AG09319 (cell line): ENCODE measurements around the gene VCAN.

Experiments used
- DNase-seq: peaks from one replicate; pipeline ENCODE4 v3.0.0-alpha.2; 2010; ENCODE audit warnings: low read depth; ENCODE audit errors: extremely low read depth
- CTCF ChIP-seq: IDR thresholded peaks from 2 replicates; pipeline ENCODE4 v1.5.1; 2011; ENCODE audit warnings: low read depth, mild to moderate bottlenecking, inconsistent platforms, low read length, moderate library complexity

Gene VCAN

DNA sequence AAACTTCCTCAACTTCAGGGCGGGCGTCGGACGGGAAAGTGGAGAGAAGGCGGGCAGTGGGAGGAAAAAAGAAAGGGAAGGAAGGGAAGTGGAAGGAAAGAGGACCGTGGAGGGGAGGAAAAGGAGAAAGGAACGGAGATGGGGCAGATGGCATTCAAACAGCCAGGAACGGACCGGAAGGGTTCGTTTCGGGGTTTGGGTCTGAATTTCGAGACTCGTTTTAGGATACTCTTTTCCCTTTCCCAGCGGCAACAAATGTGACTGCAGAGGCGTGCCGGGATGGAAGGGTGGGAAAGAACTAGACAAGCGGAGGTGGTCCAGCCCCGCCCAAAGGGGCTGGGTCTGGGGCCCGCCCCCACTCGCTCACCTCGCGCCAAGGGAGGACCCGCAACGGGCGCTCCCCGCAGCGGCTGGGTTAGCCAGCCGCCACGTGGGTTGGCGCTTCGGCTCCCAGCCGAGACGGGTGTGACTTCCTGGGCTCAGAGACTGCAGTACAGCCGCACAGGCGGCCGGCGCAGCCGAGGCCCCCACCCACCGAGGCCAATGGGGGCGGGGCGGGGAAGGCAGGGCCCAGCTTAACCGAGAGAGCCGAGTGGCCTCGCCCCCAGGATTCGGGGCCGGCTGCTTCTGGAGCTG lies 2.7 kb downstream of the VCAN start:
- DNase-seq, result peak; percentile 73
- TF ChIP-seq CTCF, result no peak

DNA sequence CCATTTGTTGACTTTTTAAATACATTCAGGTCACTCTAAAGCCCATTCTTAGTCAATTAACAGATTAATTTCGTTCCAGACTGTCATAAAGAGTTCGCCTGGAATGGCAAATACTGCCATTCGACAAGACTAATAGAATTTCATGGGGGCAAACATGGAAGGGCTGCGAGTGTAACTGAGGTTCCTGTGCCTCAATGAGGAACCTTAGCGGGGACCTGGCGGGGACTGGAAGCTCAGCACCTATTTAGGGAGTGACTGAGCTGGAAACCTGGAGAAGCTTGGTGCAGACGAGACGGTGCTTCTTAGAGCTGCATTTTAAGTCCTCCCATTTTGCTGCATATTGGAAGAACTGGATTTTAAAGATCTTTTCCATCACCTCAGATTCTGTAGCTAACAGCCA lies 3.4 kb downstream of the VCAN start:
- no peak for DNase-seq
- no peak for TF ChIP-seq CTCF

GRCh38 chr5:83475391-83475863 lies 3.9 kb downstream of the VCAN start:
- peak; percentile 72 for DNase-seq
- no peak for TF ChIP-seq CTCF

DNA sequence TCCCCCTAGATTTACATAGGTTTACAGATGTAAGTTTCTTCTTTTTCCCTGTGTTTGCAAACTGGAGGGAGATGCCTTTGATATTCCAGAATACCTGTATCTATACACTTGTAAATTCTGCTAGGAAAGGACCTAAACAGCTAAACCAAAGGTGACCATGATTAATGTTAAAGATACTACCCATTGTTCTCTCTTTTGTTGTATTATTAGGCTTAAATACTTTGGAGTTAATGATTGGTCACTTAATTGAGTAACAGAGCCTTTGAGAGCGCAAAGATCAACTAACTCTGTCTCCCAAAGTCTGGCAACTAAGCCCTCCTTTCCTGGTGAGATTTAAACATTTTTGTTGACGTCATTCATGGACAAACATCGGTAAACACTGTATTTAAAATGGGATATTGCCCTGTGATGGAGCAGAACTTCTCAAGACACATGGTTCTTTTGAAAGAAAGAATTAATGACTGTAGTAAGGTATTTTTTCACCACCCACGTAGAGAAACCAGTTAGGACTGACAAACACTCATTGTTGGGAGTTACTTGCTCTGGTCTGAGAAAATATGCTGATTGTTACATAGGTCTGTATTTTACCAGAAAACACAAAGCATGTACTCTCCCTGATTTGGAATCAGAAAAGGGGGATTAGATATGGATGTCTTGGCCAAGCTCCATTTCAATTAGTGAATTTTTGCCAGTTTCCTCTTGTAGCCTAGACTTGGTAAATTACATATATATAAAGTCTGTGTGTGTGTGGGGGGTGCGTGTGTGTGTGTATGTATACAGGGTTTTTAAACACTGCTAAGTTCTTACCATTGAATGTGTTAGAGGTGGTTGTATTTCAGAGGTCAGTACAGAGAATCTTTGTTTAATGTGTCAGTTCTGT lies 4.6 kb downstream of the VCAN start:
- DNase-seq, result no peak
- no peak for TF ChIP-seq CTCF

DNA sequence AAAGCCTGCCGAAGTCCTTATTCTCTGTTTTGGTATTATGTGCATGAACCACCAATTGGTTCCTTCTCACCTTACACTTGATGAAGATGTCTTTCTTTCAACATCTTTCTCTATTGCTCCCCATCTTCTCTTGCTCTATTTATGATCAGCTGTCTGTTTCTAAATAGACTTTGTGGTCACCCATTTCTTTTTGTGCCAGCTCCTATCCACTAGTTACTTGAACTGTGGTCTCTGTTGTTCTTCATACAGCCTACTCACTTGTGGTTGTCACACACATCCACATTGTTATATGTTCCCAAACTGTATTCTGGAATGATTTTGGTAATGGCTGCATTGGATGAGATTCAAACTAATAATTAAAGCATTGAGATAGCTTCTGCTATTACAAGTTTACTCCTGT lies 11.4 kb downstream of the VCAN start:
- no peak for DNase-seq
- TF ChIP-seq CTCF, result no peak

DNA sequence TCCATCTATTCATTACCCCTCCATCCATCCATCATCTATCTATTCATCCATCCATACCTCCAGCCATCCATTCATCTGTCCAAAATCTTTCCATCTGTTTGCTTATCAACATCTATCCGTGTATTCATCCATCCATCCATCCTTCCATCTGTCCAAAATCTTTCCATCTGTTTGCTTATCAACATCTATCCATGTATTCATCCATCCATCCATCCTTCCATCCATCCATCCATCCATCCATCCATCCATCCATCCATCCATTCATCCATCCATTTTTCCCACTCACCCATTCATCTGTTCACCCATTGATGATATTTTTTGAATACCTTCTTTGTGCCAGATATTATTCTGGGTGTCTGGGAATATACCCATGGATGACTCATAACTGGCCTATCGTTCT lies 12.8 kb downstream of the VCAN start:
- TF ChIP-seq CTCF, result no peak
- DNase-seq, result no peak

DNA sequence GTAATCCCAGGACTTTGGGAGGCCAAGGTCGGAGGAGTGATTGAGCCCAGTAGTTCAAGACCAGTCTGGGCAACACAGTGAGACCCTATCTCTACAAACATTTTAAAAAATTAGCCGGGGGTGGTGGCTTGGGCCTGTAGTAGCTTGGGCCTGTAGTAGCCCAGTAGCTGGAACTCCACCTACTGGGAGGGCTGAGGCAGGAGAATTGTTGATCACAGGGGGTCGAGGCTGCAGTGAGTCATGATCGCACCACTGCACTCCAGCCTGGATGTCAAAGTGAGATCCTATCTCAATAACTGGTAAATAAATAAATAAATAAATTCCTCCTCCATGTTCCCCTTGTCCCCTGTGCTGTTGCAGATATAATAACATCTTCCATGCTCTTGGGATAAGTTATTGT lies 14.3 kb downstream of the VCAN start:
- no peak for DNase-seq
- no peak for TF ChIP-seq CTCF
